Myocyte (in vitro differentiated cells): Measurements from ENCODE around the gene PTPN14. TPM values are rescaled to one million over a fixed set of nuclear protein-coding genes. Genes with fewer than 3 reads are reported as not detected.

Experiments
- DNase-seq: peaks from one replicate; pipeline ENCODE4 v3.0.0-alpha.2; 2012; ENCODE audit warnings: low read depth
- total RNA-seq: library from RNA; depleted of rRNA; stranded (reverse); fragments of >200 nt; gene quantifications from 2 replicates; pipeline ENCODE4 v1.2.3, GENCODE V29; 2014

PTPN14 gene
- total RNA-seq, 1 donor from 2014 or later, result 17.8 TPM

DNA sequence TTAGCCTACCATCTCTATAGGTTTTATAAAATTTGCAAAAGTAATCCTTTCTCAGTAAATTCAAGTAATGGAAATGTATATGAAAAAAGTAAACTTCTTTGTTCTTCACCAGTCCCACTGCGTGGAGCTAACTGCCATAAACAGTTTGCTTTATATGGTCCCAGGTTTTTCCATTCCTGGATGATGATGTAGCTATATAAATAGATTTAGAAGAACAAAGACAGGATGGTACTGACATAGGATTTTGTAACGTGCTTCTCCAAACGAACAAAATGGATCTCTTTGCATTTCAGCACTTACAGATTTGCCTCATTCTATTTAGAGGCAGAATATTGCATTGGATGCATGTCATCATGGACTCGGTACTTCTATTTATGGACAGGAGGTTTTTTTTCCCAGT lies 213.2 kb downstream of the PTPN14 start:
- no peak for DNase-seq

DNA sequence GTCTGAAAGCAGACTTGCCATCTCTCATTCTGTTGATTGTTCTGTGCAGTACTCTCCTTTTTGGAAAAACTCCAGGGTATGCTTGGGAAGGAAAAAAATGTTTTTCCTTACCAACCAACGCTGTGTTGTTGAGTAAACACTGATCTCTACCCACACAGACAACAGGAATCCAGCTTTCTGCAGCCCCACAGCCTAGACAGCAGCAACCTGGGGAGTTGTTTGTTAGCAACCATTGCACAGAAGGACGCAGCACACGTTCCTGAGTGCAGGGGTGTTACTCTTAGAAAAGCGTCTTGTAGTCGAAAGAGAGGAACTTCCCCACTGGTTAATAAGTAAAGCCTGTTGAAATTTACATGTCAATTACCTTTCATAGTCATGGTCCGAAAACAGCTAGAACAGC lies 213.9 kb downstream of the PTPN14 start:
- DNase-seq, result peak; percentile 71

DNA sequence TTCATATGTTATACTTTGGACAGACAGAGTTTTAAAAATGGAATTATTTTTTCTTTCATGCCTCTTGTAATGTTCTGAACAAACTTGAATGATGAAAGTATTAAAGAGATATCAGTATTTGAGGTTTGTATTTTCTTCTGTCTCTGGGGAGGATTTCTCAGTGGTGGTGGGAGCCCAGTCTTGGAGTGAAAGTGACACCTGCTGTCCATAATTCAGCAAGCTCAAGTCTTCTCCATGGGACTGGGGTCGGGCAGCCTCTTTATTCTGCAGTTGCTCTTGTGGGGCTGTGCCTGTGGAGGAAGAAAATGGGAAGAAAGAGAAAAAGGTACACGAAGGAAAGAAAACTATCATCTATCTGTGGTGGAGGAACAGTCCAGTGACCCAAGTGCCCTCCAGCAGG lies 214.4 kb downstream of the PTPN14 start:
- peak; percentile 32 for DNase-seq

DNA sequence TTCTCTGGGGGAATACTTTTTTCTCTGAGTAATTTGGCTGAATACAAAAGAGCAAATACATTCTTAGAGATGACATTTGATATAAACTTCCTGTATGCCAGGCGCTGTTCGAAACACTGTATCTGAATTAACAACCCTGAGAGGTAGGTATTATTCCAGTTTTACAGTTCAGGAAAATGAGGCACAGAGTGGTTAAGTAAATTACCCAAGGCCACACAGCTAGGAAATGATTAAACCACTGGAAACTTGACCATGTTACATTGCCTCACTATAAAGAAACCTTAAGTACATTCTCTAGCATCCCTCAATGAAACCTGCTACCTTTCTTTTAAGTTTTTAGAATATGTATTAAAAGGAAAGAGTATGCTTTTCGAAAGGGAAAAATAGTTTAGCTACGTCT lies 215.8 kb downstream of the PTPN14 start:
- DNase-seq, result no peak

DNA sequence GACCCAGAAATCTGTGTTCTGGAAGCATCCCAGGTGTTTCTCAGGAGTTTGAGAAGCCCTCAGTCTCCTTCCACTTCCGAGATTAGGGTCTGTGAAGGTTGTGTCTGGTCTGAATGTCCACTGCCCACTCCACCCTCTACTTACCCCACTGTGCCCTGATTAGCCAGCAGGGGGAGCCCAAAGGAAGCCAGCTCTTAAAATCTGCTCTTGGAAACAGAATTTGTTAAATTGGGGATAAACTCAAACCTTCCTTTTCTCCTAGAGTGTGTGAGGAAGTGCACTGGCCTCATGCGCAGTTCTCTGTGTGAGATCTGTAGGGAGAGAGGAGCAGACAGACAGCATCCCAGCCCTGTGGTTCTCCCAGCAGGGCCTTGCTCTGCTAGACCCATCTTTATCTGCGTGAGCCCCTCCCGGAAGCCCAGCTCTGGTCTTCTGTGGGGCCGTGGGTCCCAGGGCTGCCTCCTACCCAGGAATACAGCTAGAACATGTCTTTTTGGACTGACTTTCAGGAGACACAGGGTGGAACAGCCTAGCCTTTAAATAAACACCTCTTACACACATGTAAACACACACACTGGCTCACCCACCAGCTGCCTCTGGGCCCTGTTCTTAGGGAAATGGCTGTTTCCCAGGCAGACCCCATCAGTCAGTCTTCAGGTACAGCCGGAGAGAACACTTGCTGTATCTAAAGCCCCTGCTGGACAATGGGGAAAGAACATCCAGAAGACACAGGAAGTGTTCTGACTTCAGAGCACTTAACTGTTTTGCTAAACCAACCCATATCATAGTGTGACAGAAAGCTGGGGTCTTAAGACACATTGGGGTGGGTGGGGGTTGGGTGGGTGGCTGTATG lies 218.2 kb downstream of the PTPN14 start:
- peak; percentile 72 for DNase-seq

DNA sequence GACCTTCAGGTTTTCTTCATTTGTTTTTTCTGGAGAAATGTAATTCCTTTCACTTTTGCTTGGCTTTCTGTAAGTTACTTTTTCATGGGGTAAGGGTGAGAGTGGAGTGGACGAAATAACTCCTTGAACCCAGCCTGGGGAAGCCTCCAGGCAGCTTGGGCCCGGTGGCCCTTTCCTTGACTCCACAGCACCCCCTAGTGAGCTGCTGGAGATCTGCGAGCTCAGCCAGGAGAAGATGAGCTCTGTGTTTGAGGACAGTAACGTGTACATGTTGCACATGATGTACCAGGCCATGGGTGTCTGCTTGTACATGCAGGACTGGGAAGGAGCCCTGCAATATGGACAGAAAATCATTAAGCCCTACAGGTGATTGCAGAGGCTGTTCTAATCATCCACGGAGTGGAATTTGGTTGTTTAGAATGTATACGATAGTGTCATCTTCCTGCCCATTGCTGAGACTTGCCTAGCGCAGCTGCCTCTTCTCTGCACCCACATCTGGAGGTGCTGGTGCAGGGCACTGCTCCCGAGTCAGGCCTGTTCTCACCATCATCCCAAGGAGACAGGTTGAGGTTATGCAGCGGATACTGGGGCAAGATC lies 219.5 kb downstream of the PTPN14 start:
- peak; percentile 33 for DNase-seq

DNA sequence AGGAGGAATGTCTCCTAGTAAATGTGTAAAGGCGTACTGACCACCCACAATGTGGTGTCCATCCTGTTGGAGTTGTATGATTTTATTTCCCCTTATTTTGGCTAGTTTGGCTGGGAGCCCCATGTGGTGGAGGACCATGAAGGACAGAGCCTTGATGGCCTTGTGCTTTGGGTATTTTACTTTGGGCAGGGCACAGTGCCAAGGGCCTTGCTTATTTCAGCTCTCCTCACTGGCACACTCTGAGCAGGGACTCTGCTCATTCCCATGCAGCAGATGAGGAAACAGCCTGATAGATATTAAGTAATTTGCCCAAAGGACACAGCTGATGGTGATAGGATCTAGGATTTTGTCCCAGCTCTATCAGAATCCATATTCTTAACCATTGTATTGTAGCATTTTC lies 220.2 kb downstream of the PTPN14 start:
- DNase-seq, result no peak

DNA sequence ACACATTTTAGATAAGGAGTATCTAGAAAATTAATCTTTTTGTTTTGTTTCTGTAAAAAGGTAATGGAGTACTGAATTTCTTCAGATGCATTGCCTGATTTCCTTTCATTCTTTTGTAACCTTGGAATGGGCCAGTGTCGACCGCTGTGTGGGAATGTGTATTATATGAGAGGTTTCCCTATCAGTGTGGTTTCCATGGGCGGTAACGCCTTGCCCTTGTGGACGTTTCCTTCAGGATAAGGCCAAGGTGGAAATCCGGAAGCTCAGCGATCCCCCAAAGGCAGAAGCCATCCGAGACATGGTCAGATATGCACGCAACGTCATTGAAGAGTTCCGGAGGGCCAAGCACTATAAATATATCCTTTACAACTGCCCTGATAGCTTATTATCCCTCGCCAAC lies 220.7 kb downstream of the PTPN14 start:
- no peak for DNase-seq

DNA sequence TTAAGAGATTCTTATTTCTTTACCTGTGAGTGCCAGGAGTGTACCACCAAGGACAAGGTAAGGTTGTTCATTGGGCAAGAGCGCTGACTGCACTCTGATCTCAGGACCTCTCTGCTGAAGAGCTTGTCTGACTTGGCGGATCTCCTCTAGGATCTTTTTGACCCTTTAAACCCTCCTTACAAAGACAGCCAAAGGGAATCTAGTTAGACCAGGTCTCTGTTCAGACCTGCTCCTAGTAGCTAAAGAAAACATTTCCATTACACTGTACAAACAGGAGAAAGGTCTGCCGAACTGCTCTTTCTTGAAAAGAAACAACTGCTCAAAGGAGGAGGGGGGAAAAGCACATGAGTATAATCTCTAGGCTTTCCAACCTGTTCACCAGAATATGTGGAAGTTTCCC lies 221.2 kb downstream of the PTPN14 start:
- no peak for DNase-seq

DNA sequence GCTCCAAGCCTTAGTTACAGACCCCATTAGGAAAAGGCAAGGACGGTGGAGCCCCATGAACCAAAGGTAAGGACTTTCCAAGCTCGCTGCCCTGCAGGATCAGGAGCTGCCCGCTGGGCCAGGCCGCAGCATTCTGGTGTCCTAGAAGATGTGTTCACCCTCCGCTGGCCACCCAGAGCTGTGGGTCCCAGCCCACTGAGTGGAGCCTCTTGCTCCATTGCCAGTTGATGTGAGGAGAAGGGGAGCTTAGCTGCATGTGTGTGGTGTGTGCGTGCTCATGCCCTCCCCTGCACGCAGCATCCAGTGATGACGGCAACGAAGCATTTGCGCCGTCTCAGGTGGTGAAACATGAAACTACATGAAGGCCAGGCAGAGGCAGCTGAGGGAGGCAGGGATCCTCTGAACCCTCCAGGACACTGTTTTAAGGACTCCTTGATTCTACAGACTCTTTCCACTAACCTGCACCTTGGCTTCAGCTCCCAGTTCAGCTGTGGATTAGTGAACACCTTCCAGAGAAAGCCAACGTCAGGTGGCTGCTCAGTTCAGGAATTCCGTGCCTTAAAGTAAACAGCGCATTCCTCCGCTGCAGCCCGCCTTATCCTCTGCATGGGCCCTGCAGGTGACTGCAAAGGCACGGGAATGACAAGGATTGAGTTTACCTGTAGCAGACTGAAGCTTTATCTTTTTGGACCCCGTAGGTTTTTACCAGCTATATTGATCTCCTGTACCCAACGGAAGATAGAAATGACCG lies 221.8 kb downstream of the PTPN14 start:
- DNase-seq, result no peak

DNA sequence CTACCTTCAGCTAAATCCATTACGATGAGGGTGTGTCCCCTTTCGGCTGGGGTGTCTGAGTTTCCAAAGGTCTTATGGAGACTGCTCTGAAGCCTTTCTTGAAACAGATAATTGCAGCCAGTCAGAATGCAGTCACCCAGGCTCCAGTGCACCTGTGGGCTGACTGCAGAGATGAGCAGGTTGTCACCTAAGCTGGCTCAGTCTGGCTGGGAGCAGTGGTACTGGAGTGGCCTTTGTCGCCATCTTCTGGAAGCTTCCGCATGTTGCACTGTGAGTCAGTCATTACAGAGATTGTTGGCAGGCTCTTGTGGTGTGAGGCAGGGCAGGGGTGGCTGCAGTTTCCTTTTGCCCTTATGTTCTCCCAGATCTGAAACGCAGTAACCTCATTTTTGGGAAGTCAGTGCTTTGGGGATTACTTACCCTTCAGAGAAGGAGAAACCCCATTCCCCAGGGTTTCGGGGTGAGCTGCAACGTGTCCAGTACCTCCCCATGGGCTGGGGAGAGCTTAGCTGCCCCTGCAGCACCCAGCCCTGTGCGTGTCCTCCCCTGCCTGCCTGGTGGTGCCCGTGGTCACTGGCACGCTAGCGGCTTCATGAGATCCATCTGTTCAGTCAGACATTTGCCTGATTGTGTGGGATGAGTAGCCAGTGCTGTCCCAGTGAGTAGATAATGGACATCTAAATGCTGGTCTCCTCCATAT lies 222.5 kb downstream of the PTPN14 start:
- DNase-seq, result peak; percentile 85

DNA sequence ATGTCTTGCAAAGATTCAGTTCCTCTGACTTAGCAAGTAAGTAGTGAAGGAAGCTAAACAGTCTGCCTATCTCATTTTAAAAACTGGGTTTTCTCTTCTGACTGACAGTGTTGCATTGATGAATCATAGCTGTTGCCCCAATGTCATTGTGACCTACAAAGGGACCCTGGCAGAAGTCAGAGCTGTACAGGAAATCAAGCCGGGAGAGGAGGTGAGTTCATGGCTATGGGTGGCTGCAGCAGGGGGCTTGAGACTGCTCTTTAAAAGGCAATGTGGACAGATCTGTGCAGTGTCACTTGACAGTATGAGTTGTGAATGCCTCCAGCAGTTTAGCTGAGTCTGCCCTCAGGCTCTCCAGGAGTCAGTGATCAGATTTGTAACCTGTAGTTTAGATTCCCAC lies 223.9 kb downstream of the PTPN14 start:
- DNase-seq, result no peak

DNA sequence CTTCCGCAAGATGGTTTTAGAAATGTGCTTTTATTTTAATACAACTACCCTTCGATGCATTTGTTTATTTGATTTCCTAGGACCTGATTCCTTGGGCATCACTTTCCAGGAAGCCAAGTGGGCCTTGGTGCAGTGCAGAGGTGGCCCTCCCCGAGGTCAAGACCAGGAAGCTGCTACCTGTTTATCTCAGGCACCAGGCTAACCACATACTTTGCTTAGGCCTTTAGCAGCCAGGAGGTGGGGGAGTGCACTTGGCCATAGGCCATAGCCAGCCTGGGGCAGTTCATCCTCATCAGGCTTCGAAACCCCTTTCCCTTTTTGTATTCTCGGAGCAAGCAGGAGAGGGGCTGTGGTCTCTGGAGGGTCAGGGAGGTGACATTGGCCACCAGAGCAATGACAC lies 225.0 kb downstream of the PTPN14 start:
- no peak for DNase-seq

DNA sequence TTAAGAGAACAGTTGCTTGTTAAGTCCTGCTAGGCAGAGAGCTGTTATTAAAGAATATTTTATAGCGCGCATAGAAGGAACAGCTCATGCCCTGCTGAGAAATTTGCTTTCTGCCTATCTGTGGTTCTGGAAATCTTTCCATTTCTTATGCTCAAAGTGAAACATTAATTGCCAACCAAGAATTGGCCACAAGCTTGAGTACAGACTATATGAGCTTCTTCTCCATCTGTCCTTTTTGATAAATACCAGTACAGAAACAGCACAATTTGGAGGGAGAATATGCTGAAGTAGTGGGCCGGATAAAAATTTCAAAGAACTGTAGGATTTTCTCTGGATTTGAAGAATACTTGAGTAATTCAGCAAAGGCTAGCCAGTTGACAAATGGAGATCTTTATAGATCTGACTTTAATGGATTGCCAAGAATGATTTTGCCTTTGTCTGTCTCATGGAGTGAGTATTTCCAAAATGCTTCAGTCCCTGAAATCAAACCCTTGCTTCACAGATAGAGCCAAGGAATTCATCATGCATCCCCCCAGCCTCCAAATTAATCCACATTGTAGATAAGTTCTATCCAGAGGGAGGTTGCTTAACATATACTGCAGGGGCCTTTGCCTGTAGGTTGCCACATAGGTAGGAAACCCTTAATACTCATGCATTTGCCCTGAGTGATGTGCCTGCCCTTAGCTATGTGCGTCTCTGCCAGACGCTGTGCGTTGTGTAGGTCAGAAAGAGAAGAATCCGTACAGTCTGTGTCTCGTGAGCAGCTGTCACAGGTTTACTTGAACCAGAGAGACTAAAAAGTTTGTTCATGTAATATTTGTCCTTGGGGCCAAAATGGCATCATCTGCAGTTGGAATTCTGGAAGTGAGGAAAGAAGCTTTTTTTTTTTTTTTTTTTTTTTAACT lies 226.3 kb downstream of the PTPN14 start:
- DNase-seq, result no peak

DNA sequence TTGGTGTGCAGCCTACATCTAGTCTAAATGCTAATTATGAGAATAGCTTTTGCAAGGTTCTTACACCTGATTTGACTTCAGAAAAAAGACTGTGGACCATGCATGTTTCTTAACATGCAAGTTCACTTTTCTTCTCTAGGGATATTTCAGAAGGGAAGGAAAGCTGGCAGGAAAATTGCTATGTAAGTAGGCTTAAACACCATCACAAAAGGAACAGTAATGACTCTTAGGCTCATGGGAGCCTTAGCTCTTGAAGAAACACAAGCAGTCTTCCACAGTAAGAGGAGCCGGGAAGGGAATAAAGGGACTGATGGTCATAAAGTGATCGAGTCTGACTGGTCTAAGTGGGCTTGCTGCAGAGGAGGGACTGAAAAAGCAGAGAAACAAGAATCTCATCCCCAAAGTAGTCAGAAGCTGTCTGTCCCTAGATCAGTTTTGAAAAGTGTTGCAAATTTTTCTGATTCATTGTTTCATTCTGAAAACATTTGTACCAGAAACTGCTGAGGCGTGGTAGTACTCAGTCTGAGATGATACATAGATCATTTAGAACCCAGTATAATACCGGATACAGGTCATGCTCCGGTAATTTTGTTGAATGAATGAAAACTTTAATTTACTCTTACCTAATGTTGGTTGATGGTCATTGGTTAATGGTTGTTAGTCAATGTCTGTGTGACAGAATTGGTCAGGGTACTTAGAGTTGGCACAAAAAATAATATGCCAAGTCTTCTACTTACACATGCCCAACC lies 229.5 kb downstream of the PTPN14 start:
- no peak for DNase-seq

DNA sequence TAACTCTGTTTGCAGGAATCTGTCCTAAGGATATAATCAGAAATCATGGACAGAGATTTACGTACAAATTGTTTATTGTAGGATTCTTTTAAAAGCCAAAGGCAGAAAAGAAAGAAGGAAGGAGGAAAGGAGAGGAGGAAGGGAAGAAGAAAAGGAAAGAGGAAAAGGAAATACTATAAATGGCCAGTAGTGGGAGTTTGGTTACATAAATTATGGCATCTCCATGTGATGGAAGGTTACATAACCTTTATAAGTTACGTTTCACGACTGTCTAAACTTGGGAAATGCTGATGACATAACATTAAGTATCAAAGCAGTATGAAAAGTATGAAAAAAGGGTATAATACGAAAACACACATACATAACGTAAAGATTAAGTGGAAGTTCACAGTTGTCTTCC lies 231.5 kb downstream of the PTPN14 start:
- no peak for DNase-seq

DNA sequence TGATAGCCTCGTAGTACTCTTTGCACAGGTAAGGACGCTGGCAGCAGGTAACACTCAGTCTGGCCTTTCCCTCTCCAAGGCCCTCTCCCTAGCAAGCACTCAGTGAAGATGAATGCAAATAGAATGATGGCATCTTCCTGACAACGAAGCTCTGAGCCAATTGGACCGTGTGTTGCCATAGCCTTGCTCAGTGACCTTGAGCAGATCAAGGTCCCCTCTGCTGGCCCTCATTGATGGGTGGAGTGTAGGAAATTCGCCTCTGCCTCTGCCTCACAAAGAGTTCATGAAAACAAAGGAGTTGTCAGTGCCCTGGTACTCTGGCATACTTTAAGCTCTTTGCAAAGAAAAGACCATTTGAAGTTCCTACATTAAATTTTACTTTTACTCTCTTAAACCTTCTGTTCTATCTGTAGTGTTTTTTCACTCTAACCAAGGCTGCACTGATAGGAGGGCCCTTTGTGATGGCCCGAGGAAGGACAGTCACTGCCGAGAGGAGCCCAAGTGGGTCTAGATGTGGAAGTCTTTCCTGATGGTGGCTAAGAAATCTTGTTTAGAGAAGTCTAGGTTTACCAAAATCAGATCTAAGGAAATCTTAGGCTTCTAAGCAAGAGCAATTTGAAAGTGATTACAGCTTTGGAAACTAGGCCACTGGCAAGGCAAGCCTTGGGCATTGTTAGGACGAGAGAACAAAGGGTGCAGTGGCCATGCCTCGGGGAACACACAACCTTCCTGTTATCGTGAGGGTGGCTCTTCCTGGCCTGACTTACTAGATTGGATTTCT lies 232.3 kb downstream of the PTPN14 start:
- DNase-seq, result no peak

DNA sequence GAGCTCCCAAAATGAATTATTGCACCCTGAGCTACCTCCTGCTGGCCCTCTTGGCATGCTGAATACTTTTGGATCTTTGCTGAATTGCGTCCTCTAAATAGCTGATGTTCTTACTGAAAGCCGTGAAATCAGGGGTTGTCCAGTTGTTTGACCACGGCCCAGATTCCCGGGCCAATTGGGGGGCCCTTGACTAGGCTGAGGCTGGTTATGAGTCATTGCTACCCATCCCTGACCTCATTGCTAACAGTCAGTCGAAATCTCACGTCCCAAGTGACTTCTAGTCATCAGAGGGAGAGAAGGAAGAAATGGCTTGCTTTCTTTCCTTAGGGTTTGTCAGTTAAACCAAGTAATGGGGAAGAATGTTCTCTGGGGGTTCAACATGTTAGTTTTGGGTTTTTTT lies 233.0 kb downstream of the PTPN14 start:
- DNase-seq, result peak; percentile 46

DNA sequence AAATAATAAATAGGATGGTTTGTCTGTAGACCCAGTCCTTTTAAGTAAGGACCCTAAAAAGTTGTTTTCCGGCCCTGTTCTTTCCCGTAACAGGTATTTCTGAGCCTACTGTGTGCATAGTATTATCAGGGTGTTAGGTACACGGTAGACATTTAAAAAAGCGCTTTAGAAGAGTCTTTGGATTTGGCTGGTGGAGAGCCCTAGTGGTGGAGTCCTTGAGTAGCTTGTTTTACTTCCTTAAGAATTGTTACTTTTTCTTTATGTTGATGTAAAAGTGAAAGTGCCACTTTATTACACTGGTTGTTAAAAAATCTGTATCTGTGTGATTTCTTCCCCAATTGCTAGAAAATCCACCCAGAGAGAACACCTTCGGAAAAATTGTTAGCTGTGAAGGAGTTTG lies 233.7 kb downstream of the PTPN14 start:
- peak; percentile 11 for DNase-seq
